HuH-7.5 (cell line): ENCODE measurements around the gene FOXA3.
"Not testable (repeated sequence)": the region's sequence is repeated elsewhere in the genome, so short reads cannot be mapped to it uniquely, and the experiment has no call there.

Source experiments
- DNase-seq: peaks from one replicate; pipeline ENCODE4 v3.0.0; 2011; ENCODE audit warnings: low spot score

FOXA3 gene

GRCh38 chr19:45828523-45828922 lies 35.6 kb upstream of the FOXA3 start:
- DNase-seq = no peak

DNA sequence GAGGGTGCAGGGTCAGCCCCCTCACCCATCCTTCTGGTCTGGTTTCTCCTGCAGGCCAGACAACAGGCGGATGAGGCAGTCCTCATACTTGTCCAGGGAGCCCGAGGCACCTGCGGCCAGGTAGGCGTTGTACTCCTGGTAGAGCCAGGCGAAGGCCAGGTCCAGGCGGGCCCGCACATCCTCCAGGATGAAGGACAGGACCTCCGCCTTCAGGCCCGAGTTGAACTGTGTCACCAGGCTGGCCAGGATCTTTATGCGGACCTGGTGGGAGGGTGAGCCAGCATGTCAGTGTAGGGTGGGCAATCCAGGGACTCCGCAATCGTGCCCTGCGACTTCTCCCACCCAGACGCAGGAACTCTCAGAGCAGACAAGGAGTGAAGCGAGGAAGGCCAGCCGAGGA lies 35.2 kb upstream of the FOXA3 start:
- no peak for DNase-seq

- no peak for DNase-seq
Measured at GRCh38 chr19:45834970-45835369, 29.2 kb upstream of the FOXA3 start.

GRCh38 chr19:45842198-45842597 lies 21.9 kb upstream of the FOXA3 start:
- DNase-seq = no peak

DNA sequence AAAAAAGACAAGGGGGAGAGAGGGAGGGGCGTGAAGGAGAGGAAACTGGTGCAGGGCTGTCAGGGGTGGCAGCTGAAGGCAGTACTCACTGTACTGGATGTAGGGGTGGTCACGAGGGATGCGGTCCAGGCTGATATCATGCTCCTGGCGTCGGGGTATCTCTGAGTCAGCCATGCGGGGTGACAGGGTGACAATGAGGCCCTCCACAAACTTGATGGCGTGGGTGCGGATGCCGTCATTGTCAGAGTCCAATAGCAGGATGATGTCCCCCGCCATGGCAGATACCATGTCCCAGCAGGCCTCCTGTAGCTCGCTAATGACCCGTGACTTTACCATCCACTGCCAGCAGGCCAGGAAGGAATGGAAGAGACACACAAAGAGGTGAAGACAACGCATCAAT lies 16.5 kb upstream of the FOXA3 start:
- no peak for DNase-seq

DNA sequence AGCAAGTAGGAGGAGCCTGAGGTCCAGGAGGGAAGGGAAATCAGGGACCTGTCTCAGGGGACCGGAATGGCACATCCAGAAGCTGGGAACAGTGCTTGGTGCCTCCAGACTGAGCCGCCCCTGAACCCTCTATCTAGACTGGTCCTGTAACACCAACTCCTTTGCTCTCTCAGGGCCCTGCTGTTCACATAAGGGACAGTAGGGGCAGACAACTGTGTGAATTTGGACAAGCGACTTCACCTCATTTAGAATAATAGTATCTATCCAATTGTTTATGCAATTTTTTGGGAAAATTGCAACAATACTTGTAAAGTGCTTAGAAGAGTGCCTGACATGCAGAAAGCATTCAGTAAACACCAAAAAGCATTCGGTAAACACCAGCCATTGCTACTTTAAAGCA lies 15.2 kb upstream of the FOXA3 start:
- DNase-seq = no peak

- no peak for DNase-seq
Measured at GRCh38 chr19:45852145-45852750, 11.9 kb upstream of the FOXA3 start.

- DNase-seq = no peak
Measured at GRCh38 chr19:45852983-45853382, 11.1 kb upstream of the FOXA3 start.

DNA sequence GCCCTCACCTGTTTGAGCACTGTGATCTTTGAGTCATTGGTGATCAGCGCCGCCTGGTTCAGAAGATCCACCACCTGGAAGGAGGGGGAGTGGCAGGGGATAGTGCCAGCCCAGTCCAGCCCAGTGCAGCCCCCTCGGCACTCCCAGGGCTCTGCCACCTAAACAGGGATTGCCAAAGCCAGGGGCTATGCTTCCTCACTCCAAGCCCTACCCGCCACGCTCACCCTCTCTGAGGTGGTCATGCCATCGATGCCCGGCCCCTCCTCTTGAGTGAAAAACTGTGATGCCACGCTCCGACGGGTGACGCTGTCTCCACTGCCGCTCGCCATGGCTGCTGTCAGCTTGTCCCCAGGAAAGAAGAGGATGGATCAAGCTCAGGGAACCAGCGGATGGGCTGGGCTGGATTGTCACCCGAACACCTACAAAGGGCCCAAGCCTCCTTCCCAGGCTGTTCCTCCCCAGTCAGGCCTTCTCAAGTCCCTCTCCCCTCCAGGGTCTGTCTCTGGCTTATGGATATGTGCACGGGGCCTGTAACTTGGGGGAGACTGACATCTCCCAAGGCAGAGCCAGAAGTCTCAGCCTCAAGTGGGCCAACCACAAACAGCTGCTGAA lies 9.9 kb upstream of the FOXA3 start:
- no peak for DNase-seq

DNA sequence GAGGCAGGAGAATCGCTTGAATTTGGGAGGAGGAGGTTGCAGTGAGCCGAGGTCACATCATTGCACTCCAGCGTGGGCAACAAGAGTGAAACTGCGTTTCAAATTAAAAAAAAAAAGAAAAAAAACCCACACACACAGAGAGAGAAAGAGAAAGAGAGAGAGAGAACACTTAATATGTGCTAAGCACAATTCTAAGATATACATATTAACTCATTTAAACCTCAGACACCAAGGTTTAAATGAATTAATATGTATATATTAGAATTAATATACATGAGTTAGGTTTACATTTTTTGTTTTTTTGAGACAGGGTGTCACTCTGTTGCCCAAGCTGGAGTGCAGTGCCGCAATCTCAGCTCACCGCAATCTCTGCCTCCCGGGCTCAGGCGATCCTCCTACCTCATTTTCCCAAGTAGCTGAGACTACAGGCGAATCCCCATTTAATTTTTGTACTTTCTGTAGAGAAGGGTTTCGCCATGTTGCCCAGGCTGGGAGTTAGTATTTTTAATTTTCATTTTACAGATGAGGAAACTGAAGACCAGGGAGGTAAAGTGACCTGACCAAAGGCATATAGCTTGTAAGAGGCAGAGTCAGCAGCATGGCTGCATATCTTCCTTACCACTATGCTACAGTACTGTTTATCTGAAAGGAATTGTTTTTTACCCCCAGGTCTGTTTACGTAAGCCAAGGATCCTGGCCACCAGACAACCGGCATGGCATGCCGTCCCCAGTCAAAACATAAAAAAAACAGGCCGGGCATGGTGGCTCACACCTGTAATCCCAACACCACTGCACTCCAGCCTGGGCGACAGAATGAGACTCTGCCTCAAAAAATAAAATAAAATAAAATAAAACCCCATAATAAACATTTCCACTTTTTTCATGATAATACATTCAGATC lies 3.5 kb upstream of the FOXA3 start:
- DNase-seq = no peak

DNA sequence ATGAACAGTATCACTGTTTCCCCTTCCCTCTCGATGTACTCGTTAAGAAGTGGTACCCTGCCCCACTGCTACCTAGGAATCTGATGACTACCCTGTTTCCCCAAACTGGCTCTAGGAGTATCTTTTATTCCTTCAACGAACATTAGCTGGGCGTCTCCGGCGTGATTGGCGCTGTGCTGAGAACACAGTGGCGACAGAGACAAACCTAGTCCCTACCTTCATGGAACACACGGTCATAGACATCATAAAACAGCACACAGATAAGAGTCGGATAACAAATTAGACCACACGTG lies 1.9 kb upstream of the FOXA3 start:
- DNase-seq = no peak

DNA sequence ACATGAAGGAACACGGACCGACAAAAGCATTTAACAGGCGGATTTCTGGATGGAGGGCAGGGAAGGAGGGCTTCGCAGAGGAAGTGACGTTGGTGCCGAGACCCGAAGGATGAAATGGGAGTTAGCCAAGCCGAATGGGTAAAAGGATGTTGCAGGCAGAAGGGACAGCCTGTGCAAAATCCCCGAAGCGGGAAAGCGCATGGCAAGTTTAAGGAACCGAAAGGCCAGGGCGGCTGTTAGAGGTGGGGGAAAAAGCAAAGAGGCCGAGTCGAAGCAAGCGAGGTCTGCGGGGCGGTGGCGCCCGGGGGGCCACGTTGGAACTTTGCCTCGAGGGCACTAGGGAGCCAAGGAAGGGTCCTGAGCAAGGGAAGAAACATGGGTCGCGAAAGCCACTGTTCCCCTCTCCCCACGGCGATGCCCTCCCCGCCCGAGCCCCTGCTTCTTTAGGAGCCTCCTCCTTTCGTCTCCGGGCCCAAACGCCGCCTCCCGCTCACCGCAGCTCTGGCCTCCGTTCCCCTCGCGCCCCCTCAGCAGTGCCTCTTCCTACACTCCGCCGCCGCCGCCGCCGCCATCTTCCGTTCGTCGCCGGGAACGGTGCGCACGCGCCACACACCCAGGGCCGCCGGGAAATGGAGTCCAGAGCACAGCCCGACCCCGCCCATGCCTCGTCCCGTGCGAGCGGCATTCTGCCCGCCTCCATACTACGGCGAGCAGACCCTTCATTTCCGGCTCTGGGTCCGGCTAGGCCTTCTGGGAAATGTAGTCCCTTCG lies 1.4 kb upstream of the FOXA3 start, which contains the start of gene SYMPK:
Gene SYMPK, minus strand, starts transcription at position 584 of the 771 bp plus-strand sequence. CDS start 8,652 bp downstream, outside the sequence.
- DNase-seq = peak; percentile 99

DNA sequence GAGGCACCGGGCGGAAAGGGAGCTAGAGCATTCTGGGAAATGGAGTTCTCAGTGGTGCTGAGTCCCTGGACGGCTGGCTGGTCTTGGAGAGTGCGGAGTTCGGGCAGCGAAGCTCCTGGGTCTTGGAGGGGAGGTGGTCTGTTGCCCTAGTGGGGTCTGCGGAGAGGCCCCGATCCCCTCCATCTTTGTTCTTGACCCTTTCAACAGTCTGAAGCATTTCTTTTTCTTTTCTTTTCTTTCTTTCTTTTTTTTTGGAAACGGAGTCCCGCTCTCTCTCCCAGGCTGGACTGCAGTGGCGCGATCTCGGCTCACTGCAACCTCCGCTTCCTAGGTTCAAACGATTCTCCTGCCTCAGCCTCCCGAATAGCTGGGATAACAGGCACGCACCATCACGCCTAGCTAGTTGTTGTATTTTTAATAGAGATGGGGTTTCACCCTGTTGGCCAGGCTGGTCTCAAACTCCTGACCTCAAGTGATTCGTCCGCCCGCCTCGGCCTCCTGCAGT lies 739 bp upstream of the FOXA3 start:
- no peak for DNase-seq

GRCh38 chr19:45864629-45865082 lies 530 bp downstream of the FOXA3 start:
- no peak for DNase-seq

- DNase-seq = no peak
Measured at GRCh38 chr19:45865269-45865948, 1.3 kb downstream of the FOXA3 start.

- no peak for DNase-seq
Measured at GRCh38 chr19:45866400-45867176, 2.5 kb downstream of the FOXA3 start.

DNA sequence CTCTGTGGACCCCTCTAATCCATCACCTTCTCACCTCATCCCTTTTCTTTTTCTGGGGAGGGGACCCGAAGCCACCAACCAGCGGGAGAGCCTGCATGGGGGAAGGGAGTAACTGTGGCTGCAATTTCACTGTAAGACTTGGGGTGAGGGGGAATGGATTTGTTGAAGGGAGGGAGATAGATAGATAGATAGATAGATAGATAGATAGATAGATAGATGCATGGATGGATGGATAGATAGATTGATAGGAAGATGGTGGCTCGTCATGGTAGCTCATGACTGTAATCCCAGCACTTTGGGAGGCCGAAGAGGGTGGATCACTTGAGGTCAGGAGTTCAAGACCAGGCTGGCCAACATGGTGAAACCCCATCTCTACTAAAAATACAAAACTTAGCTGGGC lies 3.1 kb downstream of the FOXA3 start:
- DNase-seq = not testable (repeated sequence)

- no peak for DNase-seq
Measured at GRCh38 chr19:45870798-45871197, 6.7 kb downstream of the FOXA3 start.

DNA sequence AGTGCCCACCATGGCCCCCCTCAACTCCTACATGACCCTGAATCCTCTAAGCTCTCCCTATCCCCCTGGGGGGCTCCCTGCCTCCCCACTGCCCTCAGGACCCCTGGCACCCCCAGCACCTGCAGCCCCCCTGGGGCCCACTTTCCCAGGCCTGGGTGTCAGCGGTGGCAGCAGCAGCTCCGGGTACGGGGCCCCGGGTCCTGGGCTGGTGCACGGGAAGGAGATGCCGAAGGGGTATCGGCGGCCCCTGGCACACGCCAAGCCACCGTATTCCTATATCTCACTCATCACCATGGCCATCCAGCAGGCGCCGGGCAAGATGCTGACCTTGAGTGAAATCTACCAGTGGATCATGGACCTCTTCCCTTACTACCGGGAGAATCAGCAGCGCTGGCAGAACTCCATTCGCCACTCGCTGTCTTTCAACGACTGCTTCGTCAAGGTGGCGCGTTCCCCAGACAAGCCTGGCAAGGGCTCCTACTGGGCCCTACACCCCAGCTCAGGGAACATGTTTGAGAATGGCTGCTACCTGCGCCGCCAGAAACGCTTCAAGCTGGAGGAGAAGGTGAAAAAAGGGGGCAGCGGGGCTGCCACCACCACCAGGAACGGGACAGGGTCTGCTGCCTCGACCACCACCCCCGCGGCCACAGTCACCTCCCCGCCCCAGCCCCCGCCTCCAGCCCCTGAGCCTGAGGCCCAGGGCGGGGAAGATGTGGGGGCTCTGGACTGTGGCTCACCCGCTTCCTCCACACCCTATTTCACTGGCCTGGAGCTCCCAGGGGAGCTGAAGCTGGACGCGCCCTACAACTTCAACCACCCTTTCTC lies 8.2 kb downstream of the FOXA3 start:
- DNase-seq = no peak

GRCh38 chr19:45873219-45873772 lies 9.2 kb downstream of the FOXA3 start:
- no peak for DNase-seq
